Fibroblast of skin of scalp (primary cell): Measurements from ENCODE around the gene SMARCC2.
"Not testable (repeated sequence)": the region's sequence is repeated elsewhere in the genome, so short reads cannot be mapped to it uniquely, and the experiment has no call there.

ENCODE experiments used
- DNase-seq: peaks from one replicate; pipeline ENCODE4 v3.0.0-alpha.2; 2013

SMARCC2 gene

GRCh38 chr12:56120158-56120846 is 69.0 kb downstream of the SMARCC2 start:
- DNase-seq, result no peak

- peak; percentile 97 for DNase-seq
These were observed 69.9 kb downstream of the SMARCC2 start for GRCh38 chr12:56119361-56119796.

DNA sequence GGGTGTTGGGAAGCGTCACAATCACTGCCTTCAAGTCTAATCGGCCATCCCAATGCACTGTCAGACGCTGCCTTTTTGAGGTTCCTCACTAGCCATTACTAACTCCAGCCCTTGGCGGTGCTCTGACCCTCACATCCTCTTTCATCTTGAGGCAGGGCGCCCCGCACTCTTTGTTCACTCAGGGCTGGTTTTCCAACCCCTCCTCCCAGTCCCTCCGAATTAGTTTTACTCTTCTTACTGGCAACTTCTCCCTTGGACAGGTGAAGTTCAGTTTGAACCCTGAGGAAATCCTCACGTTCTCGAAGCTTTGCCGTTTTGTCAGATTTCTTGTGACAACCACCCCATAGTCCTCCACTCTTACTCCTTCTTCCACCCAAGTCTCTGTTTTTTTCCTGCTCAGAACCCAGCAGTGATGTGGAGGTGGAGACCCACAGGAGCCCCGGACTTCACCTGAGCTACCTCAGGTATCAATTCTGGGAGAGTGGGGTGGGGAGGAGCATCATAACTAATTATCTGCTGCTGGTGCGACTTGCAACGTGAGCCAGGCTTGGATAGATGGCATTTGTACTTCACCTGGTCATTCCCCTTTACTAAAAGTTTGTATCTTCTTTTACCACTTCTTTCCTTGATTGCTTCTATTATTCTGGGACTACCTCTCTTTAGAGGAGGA is 70.5 kb downstream of the SMARCC2 start:
- no peak for DNase-seq

GRCh38 chr12:56117778-56118687 is 71.2 kb downstream of the SMARCC2 start, which contains the start of gene ZC3H10:
TSS of gene ZC3H10 (plus strand) at chr12:56118266. CDS start at chr12:56120563, 2,297 bp downstream.
- DNase-seq, result peak; percentile 99

GRCh38 chr12:56117082-56117706 is 72.1 kb downstream of the SMARCC2 start:
- not testable (repeated sequence) for DNase-seq

- DNase-seq, result peak; percentile 95
These were observed 72.8 kb downstream of the SMARCC2 start, which contains the start of gene RPL41 for GRCh38 chr12:56116267-56117081. TSS of gene RPL41 (plus strand) at chr12:56116633.

DNA sequence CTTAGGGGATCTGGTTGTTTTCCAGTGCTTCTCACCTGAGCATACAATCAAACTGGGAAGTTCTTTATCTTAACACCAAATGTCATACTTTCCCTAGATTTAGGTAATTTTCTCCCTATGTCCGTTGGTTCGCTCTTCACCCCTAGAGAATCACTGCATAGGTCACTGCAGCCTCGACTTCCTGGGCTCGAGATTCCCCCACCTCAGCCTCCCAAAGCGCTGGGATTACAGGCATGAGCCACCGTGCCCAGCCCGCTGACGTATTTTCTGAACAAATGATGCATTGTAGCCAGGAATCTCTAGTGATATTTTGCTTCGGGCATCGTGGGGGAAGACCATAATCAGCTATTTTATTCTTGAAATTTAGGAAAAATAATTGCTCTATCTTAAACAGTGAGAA is 74.0 kb downstream of the SMARCC2 start:
- DNase-seq, result no peak

- DNase-seq, result no peak
These were observed 75.2 kb downstream of the SMARCC2 start for GRCh38 chr12:56114084-56114483.
